ENCODE measurements around the gene HAT1.
A peak's percentile ranks its signal among the peaks of the same experiment; 100 is the strongest.
"Not testable (repeated sequence)": the region's sequence is repeated elsewhere in the genome, so short reads cannot be mapped to it uniquely, and the experiment has no call there.

HAT1 gene

GRCh38 chr2:171972329-171972982 is 50.2 kb downstream of the HAT1 start:
- no peak for DNase-seq (ENCODE audit: low read depth, low spot score)

GRCh38 chr2:171979103-171979502 is 56.8 kb downstream of the HAT1 start:
- DNase-seq (ENCODE audit: low read depth, low spot score), result no peak

GRCh38 chr2:171983924-171984323 is 61.7 kb downstream of the HAT1 start:
- not testable (repeated sequence) for DNase-seq (ENCODE audit: low read depth, low spot score)

- peak; percentile 25 for DNase-seq (ENCODE audit: low read depth, low spot score)
These were observed 62.8 kb downstream of the HAT1 start for GRCh38 chr2:171985076-171985475.

- no peak for DNase-seq (ENCODE audit: low read depth, low spot score)
These were observed 64.5 kb downstream of the HAT1 start for GRCh38 chr2:171986778-171987177.

GRCh38 chr2:171991027-171991426 is 68.8 kb downstream of the HAT1 start:
- no peak for DNase-seq (ENCODE audit: low read depth, low spot score)

GRCh38 chr2:171995586-171995985 is 73.3 kb downstream of the HAT1 start:
- DNase-seq (ENCODE audit: low read depth, low spot score), result no peak

GRCh38 chr2:171996021-171996420 is 73.8 kb downstream of the HAT1 start:
- DNase-seq (ENCODE audit: low read depth, low spot score), result no peak

- DNase-seq (ENCODE audit: low read depth, low spot score), result not testable (repeated sequence)
These were observed 74.8 kb downstream of the HAT1 start for GRCh38 chr2:171997031-171997430.

- DNase-seq (ENCODE audit: low read depth, low spot score), result no peak
These were observed 76.9 kb downstream of the HAT1 start for GRCh38 chr2:171999161-171999560.

GRCh38 chr2:171999604-172000469 is 77.6 kb downstream of the HAT1 start, which contains the start of gene METAP1D:
Gene METAP1D (plus strand): TSS chr2:171999953. CDS start chr2:171999970, 17 bp downstream.
- DNase-seq (ENCODE audit: low read depth, low spot score), result peak; percentile 98

GRCh38 chr2:172000696-172001361 is 78.6 kb downstream of the HAT1 start:
- DNase-seq (ENCODE audit: low read depth, low spot score), result no peak

- DNase-seq (ENCODE audit: low read depth, low spot score), result no peak
These were observed 85.1 kb downstream of the HAT1 start for GRCh38 chr2:172007372-172007771.

GRCh38 chr2:172009823-172010222 is 87.6 kb downstream of the HAT1 start:
- DNase-seq (ENCODE audit: low read depth, low spot score), result no peak

- DNase-seq (ENCODE audit: low read depth, low spot score), result no peak
These were observed 89.7 kb downstream of the HAT1 start for GRCh38 chr2:172011812-172012575.

GRCh38 chr2:172012677-172013391 is 90.6 kb downstream of the HAT1 start:
- peak; percentile 57 for DNase-seq (ENCODE audit: low read depth, low spot score)

- DNase-seq (ENCODE audit: low read depth, low spot score), result no peak
These were observed 91.1 kb downstream of the HAT1 start for GRCh38 chr2:172013396-172013795.

- no peak for DNase-seq (ENCODE audit: low read depth, low spot score)
These were observed 99.0 kb downstream of the HAT1 start for GRCh38 chr2:172021074-172021931.

GRCh38 chr2:172021955-172022354 is 99.7 kb downstream of the HAT1 start:
- peak; percentile 36 for DNase-seq (ENCODE audit: low read depth, low spot score)

- no peak for DNase-seq (ENCODE audit: low read depth, low spot score)
These were observed 109.3 kb downstream of the HAT1 start for GRCh38 chr2:172031536-172031935.

All from astrocyte of the hippocampus (primary cell).